ENCODE data around the gene GPD2.

GPD2 gene

GRCh38 chr2:156459720-156460119 lies 23.5 kb downstream of the GPD2 start:
- TF ChIP-seq ZFP30 (CRISPR knock-in tag; IDR thresholded peaks at IDR 0.05) (no peak), SNAI2 (CRISPR knock-in tag; IDR thresholded peaks at IDR 0.05) (no peak), BACH2 (CRISPR knock-in tag; IDR thresholded peaks at IDR 0.05; ENCODE audit: borderline replicate concordance) (no peak), CSRNP3 (CRISPR knock-in tag; IDR thresholded peaks at IDR 0.05) (no peak), CSDC2 (CRISPR knock-in tag; IDR thresholded peaks at IDR 0.05) (no peak), RARB (CRISPR knock-in tag; IDR thresholded peaks at IDR 0.05) (no peak), ZNF8 (CRISPR knock-in tag; IDR thresholded peaks at IDR 0.05) (no peak), ESRRG (CRISPR knock-in tag; IDR thresholded peaks at IDR 0.05) (no peak), ZNF565 (CRISPR knock-in tag; conservative IDR thresholded peaks at IDR 0.05; ENCODE audit: low read depth) (no peak), POU6F1 (CRISPR knock-in tag; IDR thresholded peaks at IDR 0.05; ENCODE audit: borderline replicate concordance, low read depth) (no peak), PPARA (CRISPR knock-in tag; IDR thresholded peaks at IDR 0.05; ENCODE audit: borderline replicate concordance) (no peak)
- no peak for ATAC-seq

GRCh38 chr2:156464106-156464505 lies 27.9 kb downstream of the GPD2 start:
- ATAC-seq: peak; percentile 71
- TF ChIP-seq CSDC2 (CRISPR knock-in tag; IDR thresholded peaks at IDR 0.05) (no peak), RARB (CRISPR knock-in tag; IDR thresholded peaks at IDR 0.05) (no peak), ZNF8 (CRISPR knock-in tag; IDR thresholded peaks at IDR 0.05) (no peak), GLIS3 (CRISPR knock-in tag; IDR thresholded peaks at IDR 0.05) (no peak), CSRNP3 (CRISPR knock-in tag; IDR thresholded peaks at IDR 0.05) (no peak), OSR1 (CRISPR knock-in tag; IDR thresholded peaks at IDR 0.05) (no peak), SNAI2 (CRISPR knock-in tag; IDR thresholded peaks at IDR 0.05) (no peak), PATZ1 (CRISPR knock-in tag; IDR thresholded peaks at IDR 0.05; ENCODE audit: borderline replicate concordance) (no peak)

GRCh38 chr2:156465573-156465972 lies 29.4 kb downstream of the GPD2 start:
- ATAC-seq: peak; percentile 27; the same call in 1 of the 3 replicates
- TF ChIP-seq ZC3H10 (CRISPR knock-in tag; IDR thresholded peaks at IDR 0.05) (no peak), CREB5 (CRISPR knock-in tag; IDR thresholded peaks at IDR 0.05; ENCODE audit: low read depth) (no peak), BACH2 (CRISPR knock-in tag; IDR thresholded peaks at IDR 0.05; ENCODE audit: borderline replicate concordance) (no peak)

GRCh38 chr2:156466739-156467405 lies 30.7 kb downstream of the GPD2 start:
- ATAC-seq: peak; percentile 42; the same call in 2 of the 3 replicates
- TF ChIP-seq ZFP30 (CRISPR knock-in tag; IDR thresholded peaks at IDR 0.05) (no peak), SNAI2 (CRISPR knock-in tag; IDR thresholded peaks at IDR 0.05) (no peak), ZNF70 (CRISPR knock-in tag; IDR thresholded peaks at IDR 0.05) (no peak), ZNF565 (CRISPR knock-in tag; conservative IDR thresholded peaks at IDR 0.05; ENCODE audit: low read depth) (no peak), CREB5 (CRISPR knock-in tag; IDR thresholded peaks at IDR 0.05; ENCODE audit: low read depth) (no peak), TOX (CRISPR knock-in tag; IDR thresholded peaks at IDR 0.05; ENCODE audit: borderline replicate concordance) (no peak), ARNTL (CRISPR knock-in tag; IDR thresholded peaks at IDR 0.05; ENCODE audit: borderline replicate concordance, low read depth) (no peak), GLIS3 (CRISPR knock-in tag; IDR thresholded peaks at IDR 0.05) (no peak), PATZ1 (CRISPR knock-in tag; IDR thresholded peaks at IDR 0.05; ENCODE audit: borderline replicate concordance) (no peak), ISL1 (CRISPR knock-in tag; IDR thresholded peaks at IDR 0.05) (no peak), CSRNP3 (CRISPR knock-in tag; IDR thresholded peaks at IDR 0.05) (no peak), BACH2 (CRISPR knock-in tag; IDR thresholded peaks at IDR 0.05; ENCODE audit: borderline replicate concordance) (no peak), ZNF8 (CRISPR knock-in tag; IDR thresholded peaks at IDR 0.05) (no peak), TCF4 (CRISPR knock-in tag; IDR thresholded peaks at IDR 0.05; ENCODE audit: borderline replicate concordance) (no peak), CSDC2 (CRISPR knock-in tag; IDR thresholded peaks at IDR 0.05) (no peak)

Measured in SK-N-SH treated with all-trans-retinoic acid at 6 μM for 48 hours (cell line).